Spleen (tissue), 11 donors: ENCODE data around the gene APLF. TPM values are rescaled to one million over a fixed set of nuclear protein-coding genes. Genes with fewer than 3 reads are reported as not detected.
A peak's percentile ranks its signal among the peaks of the same experiment; 100 is the strongest.

Experiments
- DNase-seq: peaks from one replicate; pipeline ENCODE4 v3.0.0-alpha.2; 2020
- H3K27ac ChIP-seq, 8 donors: fragments of 200-600 bp; sonication (generic) in 7 of 8; 1 replicate in 4 of 8; 2 replicates in 4 of 8; pipeline versions ENCODE4 v1.5.0 to v1.8.0; 2016 to 2021; ENCODE audit warnings: inconsistent platforms in 4 of 8, mild to moderate bottlenecking in 4 of 8, moderate library complexity in 1 of 8
- H3K27me3 ChIP-seq, 7 donors: fragments of 200-600 bp; sonication (generic) in 6 of 7; replicated peaks in 1 of 7; 1 replicate in 4 of 7; 2 replicates in 3 of 7; pipeline versions ENCODE4 v1.5.0 to v1.8.0; 2016 to 2021; ENCODE audit warnings: inconsistent platforms in 3 of 7, mild to moderate bottlenecking in 1 of 7
- H3K36me3 ChIP-seq, 6 donors: fragments of 200-600 bp; sonication (generic) in 5 of 6; 1 replicate in 4 of 6; 2 replicates in 2 of 6; pipeline versions ENCODE4 v1.5.0 to v1.8.0; 2016 to 2021; ENCODE audit warnings: inconsistent platforms in 2 of 6
- H3K4me1 ChIP-seq, 6 donors: fragments of 200-600 bp; sonication (generic) in 5 of 6; 1 replicate in 3 of 6; 2 replicates in 3 of 6; pipeline versions ENCODE4 v1.5.0 to v1.8.0; 2016 to 2021; ENCODE audit warnings: inconsistent platforms in 3 of 6
- H3K4me3 ChIP-seq, 8 donors: fragments of 200-600 bp; sonication (generic) in 7 of 8; 1 replicate in 4 of 8; 2 replicates in 4 of 8; pipeline versions ENCODE4 v1.5.0 to v1.8.0; 2016 to 2021; ENCODE audit warnings: inconsistent platforms in 4 of 8, mild to moderate bottlenecking in 4 of 8, moderate library complexity in 2 of 8
- H3K9me3 ChIP-seq, 8 donors: fragments of 200-600 bp; sonication (generic) in 7 of 8; 1 replicate in 4 of 8; 2 replicates in 4 of 8; pipeline versions ENCODE4 v1.5.0 to v1.8.0; 2016 to 2021; ENCODE audit warnings: inconsistent platforms in 4 of 8
- CTCF ChIP-seq, 11 experiments: fragments of 200-600 bp in 7 of 11; fragments of 450-650 bp in 4 of 11; sonication (generic) in 4 of 11; IDR thresholded peaks in 8 of 11; conservative IDR thresholded peaks in 3 of 11; 1 replicate in 7 of 11; 2 replicates in 4 of 11; pipeline versions ENCODE4 v1.4.0 to v1.8.0; 2016 to 2021; ENCODE audit warnings: antibody characterized with exemption in 11 of 11, inconsistent platforms in 4 of 11, mild to moderate bottlenecking in 1 of 11
- POLR2A ChIP-seq, 3 donors: fragments of 450-650 bp; IDR thresholded peaks; one replicate each; pipeline ENCODE4 v1.5.1; 2017; ENCODE audit warnings: antibody characterized with exemption in 3 of 3, mild to moderate bottlenecking in 1 of 3
- POLR2AphosphoS5 ChIP-seq, 3 donors: sonication (generic); formaldehyde crosslinking; IDR thresholded peaks; one replicate each; pipeline ENCODE4 v1.5.1; 2017; ENCODE audit warnings: antibody characterized with exemption in 3 of 3
- WGBS, 5 donors: extraction: QIAGEN DNeasy Blood & Tissue Kit in 3 of 5; methylation state at CpG; one replicate each; pipeline versions ENCODE4 v1.1.5 to v1.1.7; 2013 to 2018; 5-methylcytosine and 5-hydroxymethylcytosine counted together
- intact Hi-C: fragments of 100-400 bp; cut with DNase I; formaldehyde crosslinking; loops from one replicate; pipeline ENCODE4 v1.15.0; 2023; ENCODE audit warnings: low total_unique reads
- polyA plus RNA-seq, 3 donors: library from polyadenylated mRNA; stranded (reverse); fragments of 200-250 nt; gene quantifications; one replicate each; pipeline ENCODE4 v1.2.1, GENCODE V29; 2013
- total RNA-seq, 7 donors: library from RNA; depleted of rRNA in 3 of 7; stranded (reverse); fragments of >200 nt in 3 of 7; fragmentation: NEBNext Ultra II Directional in 4 of 7; extraction: Animal tissue kit (Norgen Biotek cat#: 25700) in 4 of 7; gene quantifications; one replicate each; pipeline versions ENCODE4 v1.1.0 to v1.2.1, GENCODE V29; 2016 to 2021
- donor health status: healthy with polysubstance abuse.
- donor health status: DM: no; HTN: no; CAD: no; lungs with moderate emphysema.
- donor health status: DM: no; HTN: no; CAD: no.
- donor health status: Bipolar disorder and iron deficiency.
- donor health status: healthy.
- donor health status: DM: no; HTN: no; CAD: no.
- donor health status: DM: yes; HTN: yes; CAD: no.

The APLF gene
- total and polyA plus RNA-seq, 10 donors = 1.1 to 7.2 (median 5.0) TPM

- no peak for TF ChIP-seq CTCF (IDR thresholded peaks at IDR 0.05 in 8 of 11, conservative IDR thresholded peaks at IDR 0.05 in 3 of 11)
- no peak for TF ChIP-seq POLR2AphosphoS5 (IDR thresholded peaks at IDR 0.05)
- no peak for TF ChIP-seq POLR2A (IDR thresholded peaks at IDR 0.05)
- no peaks in the 10 kb centered on the region for H3K36me3 ChIP-seq
- WGBS, 5 donors = 91 to 97% (median 93%) methylated on average over 3 of the region's 3 CpGs
- H3K4me3 ChIP-seq = no peak overlapping the region
- H3K27me3 ChIP-seq = no peaks in the 10 kb centered on the region
- intact Hi-C loops = no loop called here
- no peak for DNase-seq
- H3K9me3 ChIP-seq = no peaks in the 10 kb centered on the region
- peaks cover 0 to 12% (median 3%) of the 10 kb centered on the region in 6 donors for H3K4me1 ChIP-seq
- H3K27ac ChIP-seq = no peak overlapping the region
These were observed 12.7 kb upstream of the APLF start for GRCh38 chr2:68454719-68455118.

GRCh38 chr2:68456198-68456597, 11.2 kb upstream of the APLF start:
- WGBS, 5 donors = 79 to 90% (median 89%) methylated on average over 4 of the region's 4 CpGs
- DNase-seq = no peak
- Histone ChIP-seq H3K36me3 (no peaks in the 10 kb centered on the region), H3K27ac (no peak overlapping the region), H3K27me3 (no peaks in the 10 kb centered on the region), H3K4me3 (no peak overlapping the region), H3K4me1 (peaks cover 0 to 12% (median 3%) of the 10 kb centered on the region in 6 donors), H3K9me3 (no peaks in the 10 kb centered on the region)
- TF ChIP-seq POLR2AphosphoS5 (IDR thresholded peaks at IDR 0.05) (no peak), POLR2A (IDR thresholded peaks at IDR 0.05) (no peak), CTCF (IDR thresholded peaks at IDR 0.05 in 8 of 11, conservative IDR thresholded peaks at IDR 0.05 in 3 of 11) (no peak)
- intact Hi-C loops = no loop called here

GRCh38 chr2:68458981-68459380, 8.4 kb upstream of the APLF start:
- Histone ChIP-seq H3K4me3 (no peak overlapping the region), H3K9me3 (no peaks in the 10 kb centered on the region), H3K36me3 (no peaks in the 10 kb centered on the region), H3K4me1 (peaks cover 3 to 11% (median 6%) of the 10 kb centered on the region in 6 donors), H3K27ac (no peak overlapping the region), H3K27me3 (no peaks in the 10 kb centered on the region)
- WGBS, 5 donors = 63 to 85% (median 68%) methylated on average over 1 of the region's 1 CpG
- no peak for TF ChIP-seq CTCF (IDR thresholded peaks at IDR 0.05 in 8 of 11, conservative IDR thresholded peaks at IDR 0.05 in 3 of 11)
- no peak for TF ChIP-seq POLR2AphosphoS5 (IDR thresholded peaks at IDR 0.05)
- TF ChIP-seq POLR2A (IDR thresholded peaks at IDR 0.05) = no peak
- intact Hi-C loops = no loop called here
- no peak for DNase-seq

- Histone ChIP-seq H3K27me3 (no peaks in the 10 kb centered on the region), H3K36me3 (no peaks in the 10 kb centered on the region), H3K4me3 (no peak overlapping the region), H3K27ac (no peak overlapping the region), H3K4me1 (peaks cover 14 to 47% (median 28%) of the 10 kb centered on the region in 6 donors), H3K9me3 (no peaks in the 10 kb centered on the region)
- no peak for DNase-seq
- no peak for TF ChIP-seq POLR2A (IDR thresholded peaks at IDR 0.05)
- no peak for TF ChIP-seq POLR2AphosphoS5 (IDR thresholded peaks at IDR 0.05)
- TF ChIP-seq CTCF (IDR thresholded peaks at IDR 0.05 in 8 of 11, conservative IDR thresholded peaks at IDR 0.05 in 3 of 11) = peak; percentile 58 to 90 (median 73)
- intact Hi-C loops = loop anchor here (10.0 kb wide), 1 partner anchor 451 kb away; no protein-coding TSS in a partner anchor
- 0 to 5% (median 0%) methylated on average over 1 of the region's 1 CpG for WGBS, 5 donors
These were observed 4.0 kb upstream of the APLF start for GRCh38 chr2:68463287-68463877.
